Germinal center (tissue), 1 donor: ENCODE results near the gene VMA21.

Experiments
- DNase-seq: peaks from one replicate; pipeline ENCODE4 v3.0.0; 2012; ENCODE audit warnings: mixed read lengths, low spot score

VMA21 gene

GRCh38 chrX:151396825-151397740 is at the start of gene VMA21:
TSS of gene VMA21 (plus strand) at chrX:151397206. CDS start at chrX:151397309, 103 bp downstream.
- DNase-seq, result peak; percentile 83

- DNase-seq, result no peak
These were observed 37.7 kb upstream of the VMA21 start for GRCh38 chrX:151359341-151359740.

GRCh38 chrX:151359931-151360871 is 36.8 kb upstream of the VMA21 start:
- DNase-seq, result peak; percentile 34

- DNase-seq, result no peak
These were observed 33.7 kb upstream of the VMA21 start for GRCh38 chrX:151363316-151363715.

- DNase-seq, result no peak
These were observed 31.4 kb upstream of the VMA21 start for GRCh38 chrX:151365579-151365978.

GRCh38 chrX:151370906-151371305 is 26.1 kb upstream of the VMA21 start:
- no peak for DNase-seq

- no peak for DNase-seq
These were observed 12.2 kb upstream of the VMA21 start for GRCh38 chrX:151384807-151385206.

- DNase-seq, result no peak
These were observed 10.1 kb upstream of the VMA21 start for GRCh38 chrX:151386838-151387459.

- DNase-seq, result no peak
These were observed 5.3 kb upstream of the VMA21 start for GRCh38 chrX:151391722-151392121.

- DNase-seq, result peak; percentile 2
These were observed 3.5 kb upstream of the VMA21 start for GRCh38 chrX:151393514-151393913.

- peak; percentile 33 for DNase-seq
These were observed 773 bp upstream of the VMA21 start for GRCh38 chrX:151396042-151396824.

- no peak for DNase-seq
These were observed 700 bp downstream of the VMA21 start for GRCh38 chrX:151397741-151398070.

GRCh38 chrX:151398346-151398745 is 1.3 kb downstream of the VMA21 start:
- no peak for DNase-seq

- no peak for DNase-seq
These were observed 5.8 kb downstream of the VMA21 start for GRCh38 chrX:151402719-151403390.

GRCh38 chrX:151416579-151416978 is 19.6 kb downstream of the VMA21 start:
- no peak for DNase-seq

GRCh38 chrX:151419782-151420181 is 22.8 kb downstream of the VMA21 start:
- DNase-seq, result no peak

GRCh38 chrX:151424505-151424904 is 27.5 kb downstream of the VMA21 start:
- no peak for DNase-seq

- no peak for DNase-seq
These were observed 51.5 kb downstream of the VMA21 start for GRCh38 chrX:151448509-151448908.

GRCh38 chrX:151458824-151459223 is 61.8 kb downstream of the VMA21 start:
- DNase-seq, result no peak
